Peyer's patch (tissue), 4 donors: Measurements from ENCODE around the gene C3orf80. TPM values are rescaled to one million over a fixed set of nuclear protein-coding genes. Genes with fewer than 3 reads are reported as not detected.
A peak's percentile ranks its signal among the peaks of the same experiment; 100 is the strongest.
"Not testable (repeated sequence)": the region's sequence is repeated elsewhere in the genome, so short reads cannot be mapped to it uniquely, and the experiment has no call there.

ENCODE experiments used
- DNase-seq, 3 donors: peaks; one replicate each; pipeline ENCODE4 v3.0.0-alpha.2; 2017 to 2019
- H3K27ac ChIP-seq, 4 donors: fragments of 200-600 bp; sonication (generic); one replicate each; pipeline ENCODE4 v1.5.1; 2016 to 2019
- H3K27me3 ChIP-seq, 2 donors: fragments of 200-600 bp; sonication (generic); one replicate each; pipeline ENCODE4 v1.5.1; 2019
- H3K36me3 ChIP-seq, 3 donors: fragments of 200-600 bp; sonication (generic); one replicate each; pipeline ENCODE4 v1.5.1; 2016 to 2019
- H3K4me1 ChIP-seq, 4 donors: fragments of 200-600 bp; sonication (generic); one replicate each; pipeline ENCODE4 v1.5.1; 2016 to 2019
- H3K4me3 ChIP-seq, 4 donors: fragments of 200-600 bp; sonication (generic); 1 replicate in 3 of 4; 2 replicates in 1 of 4; pipeline ENCODE4 v1.5.1; 2016 to 2019; ENCODE audit warnings: mild to moderate bottlenecking in 1 of 4
- H3K9me3 ChIP-seq, 4 donors: fragments of 200-600 bp; sonication (generic); one replicate each; pipeline ENCODE4 v1.5.1; 2016 to 2019; ENCODE audit warnings: mild to moderate bottlenecking in 1 of 4
- CTCF ChIP-seq, 6 experiments: fragments of 450-650 bp in 4 of 6; fragments of 200-600 bp in 2 of 6; sonication (generic) in 1 of 6; IDR thresholded peaks; one replicate each; pipeline ENCODE4 v1.5.1; 2017 to 2019; ENCODE audit warnings: antibody characterized with exemption in 6 of 6, mild to moderate bottlenecking in 3 of 6, moderate library complexity in 1 of 6
- POLR2A ChIP-seq, 2 donors: fragments of 450-650 bp; IDR thresholded peaks; one replicate each; pipeline ENCODE4 v1.5.1; 2017; ENCODE audit warnings: antibody characterized with exemption in 2 of 2, mild to moderate bottlenecking in 2 of 2, moderate library complexity in 2 of 2
- total RNA-seq, 4 donors: library from RNA; depleted of rRNA; stranded (reverse); fragments of >200 nt; gene quantifications; one replicate each; pipeline ENCODE4 v1.1.0, GENCODE V29; 2016

C3orf80 gene
- total RNA-seq, result under 1 TPM in 2 of 4 donors, not detected in 2; 0.57 to 0.88 TPM

- no peaks in the 10 kb centered on the region for H3K9me3 ChIP-seq
- peak in 2 of 3 donors; percentile 49 to 62 for DNase-seq
- no peaks in the 10 kb centered on the region for H3K36me3 ChIP-seq
- H3K27ac ChIP-seq, result peak within 1 kb of the TSS in 1 of 4 donors; percentile 25
- H3K4me3 ChIP-seq, result peak within 1 kb of the TSS; percentile 36 to 67 (median 58)
- H3K4me1 ChIP-seq, result peaks cover 5 to 22% (median 11%) of the 10 kb centered on the region in 4 donors
- peaks cover 0 to 23% of the 10 kb centered on the region in 2 donors for H3K27me3 ChIP-seq
- TF ChIP-seq POLR2A (IDR thresholded peaks at IDR 0.05) (no peak), CTCF (IDR thresholded peaks at IDR 0.05) (peak in 2 of 6 experiments; percentile 2 to 7)
Observed at GRCh38 chr3:160225176-160226025, at the start of gene C3orf80. Gene C3orf80, plus strand, starts transcription at chr3:160225422. Its CDS starts 214 bp downstream, at chr3:160225636.

- no peak for DNase-seq
- no peaks in the 10 kb centered on the region for H3K27me3 ChIP-seq
- no peak for TF ChIP-seq POLR2A (IDR thresholded peaks at IDR 0.05)
- TF ChIP-seq CTCF (IDR thresholded peaks at IDR 0.05), result no peak
- no peak overlapping the region for H3K27ac ChIP-seq
- no peaks in the 10 kb centered on the region for H3K4me1 ChIP-seq
- H3K4me3 ChIP-seq, result no peak overlapping the region
- H3K36me3 ChIP-seq, result no peaks in the 10 kb centered on the region
- H3K9me3 ChIP-seq, result no peaks in the 10 kb centered on the region
Observed at GRCh38 chr3:160176923-160177322, 48.3 kb upstream of the C3orf80 start.

GRCh38 chr3:160178661-160179060, 46.6 kb upstream of the C3orf80 start:
- H3K27me3 ChIP-seq, H3K4me3 ChIP-seq, H3K9me3 ChIP-seq, H3K4me1 ChIP-seq, DNase-seq, H3K36me3 ChIP-seq, H3K27ac ChIP-seq: not testable (repeated sequence)

GRCh38 chr3:160179403-160179802, 45.8 kb upstream of the C3orf80 start:
- not testable (repeated sequence) for H3K4me1 ChIP-seq, H3K36me3 ChIP-seq, H3K9me3 ChIP-seq, H3K4me3 ChIP-seq, H3K27me3 ChIP-seq, DNase-seq, H3K27ac ChIP-seq

GRCh38 chr3:160179906-160180305, 45.3 kb upstream of the C3orf80 start:
- H3K27ac ChIP-seq, result no peak overlapping the region
- H3K9me3 ChIP-seq, result no peaks in the 10 kb centered on the region
- DNase-seq, result no peak
- no peaks in the 10 kb centered on the region for H3K36me3 ChIP-seq
- TF ChIP-seq POLR2A (IDR thresholded peaks at IDR 0.05) (no peak), CTCF (IDR thresholded peaks at IDR 0.05) (no peak)
- no peak overlapping the region for H3K4me3 ChIP-seq
- H3K27me3 ChIP-seq, result no peaks in the 10 kb centered on the region
- H3K4me1 ChIP-seq, result no peaks in the 10 kb centered on the region

- peaks cover 0 to 4% (median 0%) of the 10 kb centered on the region in 4 donors for H3K4me1 ChIP-seq
- TF ChIP-seq CTCF (IDR thresholded peaks at IDR 0.05) (no peak), POLR2A (IDR thresholded peaks at IDR 0.05) (no peak)
- DNase-seq, result no peak
- H3K27ac ChIP-seq, result no peak overlapping the region
- H3K4me3 ChIP-seq, result no peak overlapping the region
- H3K36me3 ChIP-seq, result no peaks in the 10 kb centered on the region
- H3K27me3 ChIP-seq, result no peaks in the 10 kb centered on the region
- no peaks in the 10 kb centered on the region for H3K9me3 ChIP-seq
Observed at GRCh38 chr3:160180581-160181216, 44.5 kb upstream of the C3orf80 start.
